Parathyroid adenoma (tissue), 2 donors: ENCODE results near the gene PSME1.
A peak's percentile ranks its signal among the peaks of the same experiment; 100 is the strongest.

Experiments
- H2AFZ ChIP-seq: fragments of 300-600 bp; sonication (generic); one replicate; pipeline ENCODE4 v1.7.0; 2017; ENCODE audit warnings: antibody characterized with exemption, mild to moderate bottlenecking
- H3K27ac ChIP-seq: fragments of 300-600 bp; sonication (generic); one replicate; pipeline ENCODE4 v1.7.0; 2017
- H3K27me3 ChIP-seq: fragments of 300-600 bp; sonication (generic); one replicate; pipeline ENCODE4 v1.7.0; 2017; ENCODE audit warnings: low read length; ENCODE audit not compliant: control insufficient read depth, insufficient read depth
- H3K36me3 ChIP-seq: fragments of 300-600 bp; sonication (generic); one replicate; pipeline ENCODE4 v1.7.0; 2017; ENCODE audit warnings: low read length; ENCODE audit not compliant: control insufficient read depth, insufficient read depth
- H3K4me1 ChIP-seq: fragments of 300-600 bp; sonication (generic); one replicate; pipeline ENCODE4 v1.7.0; 2017; ENCODE audit warnings: control low read depth
- H3K4me2 ChIP-seq: fragments of 300-600 bp; sonication (generic); one replicate; pipeline ENCODE4 v1.7.0; 2017; ENCODE audit warnings: low read length
- H3K4me3 ChIP-seq: fragments of 300-600 bp; sonication (generic); one replicate; pipeline ENCODE4 v1.7.0; 2017; ENCODE audit warnings: low read depth, low read length
- H3K79me2 ChIP-seq: fragments of 300-600 bp; sonication (generic); one replicate; pipeline ENCODE4 v1.7.0; 2017; ENCODE audit warnings: control low read depth
- H3K9ac ChIP-seq: fragments of 300-600 bp; sonication (generic); one replicate; pipeline ENCODE4 v1.7.0; 2017; ENCODE audit warnings: mild to moderate bottlenecking
- H3K9me3 ChIP-seq: fragments of 300-600 bp; sonication (generic); one replicate; pipeline ENCODE4 v1.7.0; 2017; ENCODE audit warnings: low read length; ENCODE audit not compliant: control insufficient read depth
- TF ChIP-seq, protein P1 (sequence below): fragments of 300-600 bp; sonication (generic); IDR thresholded peaks from one replicate; pipeline ENCODE4 v1.7.0; 2017; ENCODE audit warnings: antibody characterized with exemption, mild to moderate bottlenecking
- donor health status: primary hyperparathyroidism.

The PSME1 gene

GRCh38 chr14:24092110-24092504 lies 43.9 kb upstream of the PSME1 start:
- Histone ChIP-seq H3K27ac (no peak overlapping the region), H3K4me2 (no peak overlapping the region), H3K4me1 (peaks cover 15% of the 10 kb centered on the region), H3K4me3 (no peak overlapping the region), H3K27me3 (no peaks in the 10 kb centered on the region), H2AFZ (no peak overlapping the region), H3K36me3 (no peaks in the 10 kb centered on the region), H3K9ac (no peak overlapping the region), H3K9me3 (no peaks in the 10 kb centered on the region), H3K79me2 (peaks cover 8% of the 10 kb centered on the region)
- TF ChIP-seq, protein P1, sequence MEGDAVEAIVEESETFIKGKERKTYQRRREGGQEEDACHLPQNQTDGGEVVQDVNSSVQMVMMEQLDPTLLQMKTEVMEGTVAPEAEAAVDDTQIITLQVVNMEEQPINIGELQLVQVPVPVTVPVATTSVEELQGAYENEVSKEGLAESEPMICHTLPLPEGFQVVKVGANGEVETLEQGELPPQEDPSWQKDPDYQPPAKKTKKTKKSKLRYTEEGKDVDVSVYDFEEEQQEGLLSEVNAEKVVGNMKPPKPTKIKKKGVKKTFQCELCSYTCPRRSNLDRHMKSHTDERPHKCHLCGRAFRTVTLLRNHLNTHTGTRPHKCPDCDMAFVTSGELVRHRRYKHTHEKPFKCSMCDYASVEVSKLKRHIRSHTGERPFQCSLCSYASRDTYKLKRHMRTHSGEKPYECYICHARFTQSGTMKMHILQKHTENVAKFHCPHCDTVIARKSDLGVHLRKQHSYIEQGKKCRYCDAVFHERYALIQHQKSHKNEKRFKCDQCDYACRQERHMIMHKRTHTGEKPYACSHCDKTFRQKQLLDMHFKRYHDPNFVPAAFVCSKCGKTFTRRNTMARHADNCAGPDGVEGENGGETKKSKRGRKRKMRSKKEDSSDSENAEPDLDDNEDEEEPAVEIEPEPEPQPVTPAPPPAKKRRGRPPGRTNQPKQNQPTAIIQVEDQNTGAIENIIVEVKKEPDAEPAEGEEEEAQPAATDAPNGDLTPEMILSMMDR = no peak

GRCh38 chr14:24092505-24093206 lies 43.3 kb upstream of the PSME1 start:
- H2AFZ ChIP-seq = no peak overlapping the region
- TF ChIP-seq, protein P1 = no peak
- H3K27me3 ChIP-seq = no peaks in the 10 kb centered on the region
- no peaks in the 10 kb centered on the region for H3K36me3 ChIP-seq
- H3K4me3 ChIP-seq = no peak overlapping the region
- no peak overlapping the region for H3K4me2 ChIP-seq
- H3K27ac ChIP-seq = peak overlapping the region; percentile 7
- no peaks in the 10 kb centered on the region for H3K9me3 ChIP-seq
- peaks cover 8% of the 10 kb centered on the region for H3K79me2 ChIP-seq
- H3K9ac ChIP-seq = no peak overlapping the region
- peaks cover 15% of the 10 kb centered on the region for H3K4me1 ChIP-seq

DNA sequence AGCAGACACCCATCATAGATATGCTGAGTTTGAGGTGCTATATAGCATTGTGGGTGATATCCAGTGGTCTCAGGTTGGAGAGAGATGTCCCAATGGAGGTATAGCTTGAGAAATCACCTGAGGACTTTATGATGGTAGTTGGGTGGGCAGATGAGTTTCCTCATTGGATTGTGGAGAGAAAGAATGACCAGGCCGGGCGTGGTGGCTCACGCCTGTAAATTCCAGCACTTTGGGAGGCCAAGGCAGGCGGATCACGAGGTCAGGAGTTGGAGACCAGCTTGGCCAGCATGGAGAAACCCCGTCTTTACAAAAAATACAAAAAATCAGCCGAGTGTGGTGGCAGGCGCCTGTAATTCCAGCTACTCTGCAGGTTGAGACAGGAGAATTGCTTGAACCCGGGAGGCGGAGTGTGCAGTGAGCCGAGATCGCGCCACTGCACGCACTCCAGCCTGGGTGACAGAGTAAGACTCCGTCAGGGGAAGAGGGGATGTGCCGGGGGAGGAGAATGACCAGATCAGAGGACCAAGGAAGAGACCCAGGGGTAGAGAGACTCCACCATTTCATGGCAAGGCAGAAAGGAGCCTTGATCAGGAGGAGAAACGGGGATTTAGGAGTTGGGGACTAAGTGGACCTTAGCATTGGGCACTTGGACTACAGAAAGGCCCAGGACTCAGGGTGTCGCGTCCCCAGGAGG lies 42.6 kb upstream of the PSME1 start:
- Histone ChIP-seq H3K9me3 (no peaks in the 10 kb centered on the region), H3K79me2 (peaks cover 11% of the 10 kb centered on the region), H3K27me3 (no peaks in the 10 kb centered on the region), H3K9ac (no peak overlapping the region), H2AFZ (peak overlapping the region; percentile 93), H3K36me3 (no peaks in the 10 kb centered on the region), H3K4me2 (peak overlapping the region; percentile 100), H3K4me3 (no peak overlapping the region), H3K27ac (peak overlapping the region; percentile 98), H3K4me1 (peaks cover 16% of the 10 kb centered on the region)
- TF ChIP-seq, protein P1 = no peak

- Histone ChIP-seq H3K9ac (peak within 1 kb of the TSS; percentile 88), H3K4me1 (peaks cover 22% of the 10 kb centered on the region), H2AFZ (peak within 1 kb of the TSS; percentile 93), H3K36me3 (no peaks in the 10 kb centered on the region), H3K27me3 (no peaks in the 10 kb centered on the region), H3K27ac (peak within 1 kb of the TSS; percentile 98), H3K9me3 (no peaks in the 10 kb centered on the region), H3K4me3 (peak within 1 kb of the TSS; percentile 95), H3K79me2 (peaks cover 11% of the 10 kb centered on the region), H3K4me2 (peak within 1 kb of the TSS; percentile 100)
- TF ChIP-seq, protein P1 = peak; percentile 14
These were observed 41.8 kb upstream of the PSME1 start, which contains the start of gene PCK2 for GRCh38 chr14:24093901-24094840. Gene PCK2 (plus strand): TSS chr14:24094311. CDS start chr14:24094406, 95 bp downstream.
